AG04450 (cell line): ENCODE results near the gene CRACR2B. TPM values are rescaled to one million over a fixed set of nuclear protein-coding genes. Genes with fewer than 3 reads are reported as not detected.

Experiments used
- CTCF ChIA-PET: fragments of 300-600, 350-600 bp; formaldehyde crosslinking; extraction: SDS; loops from one replicate; lab custom pipeline; 2022; ENCODE audit warnings: antibody characterized with exemption, inconsistent platforms; lab: Charles Lee
- POLR2A ChIA-PET: fragments of 350-600 bp; formaldehyde crosslinking; extraction: SDS; loops from one replicate; lab custom pipeline; 2021; ENCODE audit warnings: antibody characterized with exemption, inconsistent platforms; lab: Yijun Ruan, JAX
- DNase-seq: peaks from one replicate; pipeline ENCODE4 v3.0.0-alpha.2; 2011; ENCODE audit warnings: low read depth, low spot score
- H3K27ac ChIP-seq: one replicate; pipeline ENCODE4 v1.5.1; 2012; ENCODE audit warnings: low read depth, low read length, control low read depth
- H3K27me3 ChIP-seq: one replicate; pipeline ENCODE4 v1.6.0; 2012; ENCODE audit warnings: low read length; ENCODE audit not compliant: control insufficient read depth, insufficient read depth
- H3K4me3 ChIP-seq: 2 replicates; pipeline ENCODE4 v1.5.1; 2011; ENCODE audit warnings: mild to moderate bottlenecking, low read depth, low read length, control low read depth
- H3K9me3 ChIP-seq: 2 replicates; pipeline ENCODE4 v1.5.1; 2012; ENCODE audit warnings: low read length; ENCODE audit not compliant: control insufficient read depth, insufficient read depth
- CTCF ChIP-seq: IDR thresholded peaks from 2 replicates; pipeline ENCODE4 v1.5.1; 2011; ENCODE audit warnings: low read depth, low read length, control low read depth, inconsistent platforms
- polyA plus RNA-seq: library from polyadenylated mRNA; depleted of rRNA; stranded (reverse); fragments of >200 nt; gene quantifications from 2 replicates; pipeline ENCODE4 v1.2.3, GENCODE V29; 2011

Gene CRACR2B
- polyA plus RNA-seq, 1 experiment = 0.26 TPM

DNA sequence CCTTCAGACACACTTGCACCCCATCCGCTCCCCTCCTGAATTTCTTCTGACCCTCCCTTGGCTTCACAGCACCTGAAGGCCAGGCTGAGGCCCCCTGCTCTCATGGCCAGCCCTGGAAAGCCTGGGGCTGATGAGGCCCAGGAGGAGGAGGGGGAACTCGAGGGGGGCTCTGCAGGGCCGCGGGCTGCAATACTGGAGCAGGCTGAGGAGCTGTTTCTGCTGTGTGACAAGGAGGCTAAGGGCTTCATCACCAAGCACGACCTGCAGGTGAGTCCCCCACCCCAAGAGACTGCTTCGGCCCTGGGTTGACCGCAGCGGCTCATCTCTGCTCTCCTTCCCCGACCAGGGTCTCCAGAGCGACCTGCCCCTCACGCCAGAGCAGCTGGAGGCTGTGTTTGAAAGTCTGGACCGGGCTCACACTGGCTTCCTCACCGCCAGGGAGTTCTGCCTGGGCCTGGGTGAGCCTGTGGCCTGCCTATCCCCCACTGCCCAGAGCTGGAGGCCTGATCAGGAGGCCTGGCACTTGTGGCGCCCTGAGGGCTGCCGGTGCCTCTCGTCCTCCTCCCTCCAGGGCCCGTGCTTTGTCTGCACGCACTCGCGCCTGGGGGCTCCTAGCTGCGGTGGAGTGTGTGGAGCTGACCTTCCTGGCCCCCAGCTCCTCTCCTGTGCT lies 922 bp downstream of the CRACR2B start:
- TF ChIP-seq CTCF = no peak
- CTCF ChIA-PET = no interaction called here

GRCh38 chr11:829176-829846 lies 1.6 kb downstream of the CRACR2B start:
- no peak for TF ChIP-seq CTCF
- no peak overlapping the region for H3K27ac ChIP-seq
- peak overlapping the region; percentile 34 for H3K4me3 ChIP-seq
- ChIA-PET CTCF (no interaction called here), POLR2A (interaction anchor here (0.6 to 3.7 kb wide), 5 partner anchors 10 to 80 kb away, joined by 3 to 28 read pairs (median 8); partner anchors contain the start of genes CEND1, PNPLA2 and TSPAN4)
- no peaks in the 10 kb centered on the region for H3K27me3 ChIP-seq
- no peaks in the 10 kb centered on the region; the same call in 1 of the 2 replicates for H3K9me3 ChIP-seq
- no peak for DNase-seq

More for the DNA sequence above, 922 bp downstream of the CRACR2B start:
- Histone ChIP-seq H3K27me3 (no peaks in the 10 kb centered on the region), H3K9me3 (no peaks in the 10 kb centered on the region; the same call in 1 of the 2 replicates), H3K27ac (peak overlapping the region; percentile 21), H3K4me3 (no peak overlapping the region)
- DNase-seq = no peak
- POLR2A ChIA-PET = interaction anchor here (0.6 to 3.7 kb wide), 2 partner anchors 9 to 18 kb away, joined by 12 to 28 read pairs; partner anchors contain the start of gene PNPLA2

GRCh38 chr11:829847-830294 lies 2.2 kb downstream of the CRACR2B start:
- no peak overlapping the region for H3K27ac ChIP-seq
- DNase-seq = no peak

GRCh38 chr11:830295-831117 lies 2.8 kb downstream of the CRACR2B start:
- Histone ChIP-seq H3K27me3 (no peaks in the 10 kb centered on the region), H3K9me3 (no peaks in the 10 kb centered on the region; the same call in 1 of the 2 replicates), H3K4me3 (peak overlapping the region; percentile 34; the same call in 1 of the 2 replicates), H3K27ac (no peak overlapping the region)
- no peak for TF ChIP-seq CTCF
- ChIA-PET POLR2A (interaction anchor here (0.6 to 4.9 kb wide), 10 partner anchors 8 to 81 kb away, joined by 3 to 66 read pairs (median 4); partner anchors contain the start of genes CEND1, PNPLA2, POLR2L and RPLP2), CTCF (no interaction called here)
- DNase-seq = no peak

More at GRCh38 chr11:829847-830294, 2.2 kb downstream of the CRACR2B start:
- CTCF ChIA-PET = no interaction called here
- no peaks in the 10 kb centered on the region; the same call in 1 of the 2 replicates for H3K9me3 ChIP-seq
- POLR2A ChIA-PET = interaction anchor here (0.6 to 3.7 kb wide), 6 partner anchors 9 to 80 kb away, joined by 3 to 28 read pairs (median 4); partner anchors contain the start of genes CEND1, PNPLA2, RPLP2 and TSPAN4
- H3K27me3 ChIP-seq = no peaks in the 10 kb centered on the region
- no peak for TF ChIP-seq CTCF
- H3K4me3 ChIP-seq = peak overlapping the region; percentile 34
